ENCODE measurements around the gene PRKCE.

The PRKCE gene

DNA sequence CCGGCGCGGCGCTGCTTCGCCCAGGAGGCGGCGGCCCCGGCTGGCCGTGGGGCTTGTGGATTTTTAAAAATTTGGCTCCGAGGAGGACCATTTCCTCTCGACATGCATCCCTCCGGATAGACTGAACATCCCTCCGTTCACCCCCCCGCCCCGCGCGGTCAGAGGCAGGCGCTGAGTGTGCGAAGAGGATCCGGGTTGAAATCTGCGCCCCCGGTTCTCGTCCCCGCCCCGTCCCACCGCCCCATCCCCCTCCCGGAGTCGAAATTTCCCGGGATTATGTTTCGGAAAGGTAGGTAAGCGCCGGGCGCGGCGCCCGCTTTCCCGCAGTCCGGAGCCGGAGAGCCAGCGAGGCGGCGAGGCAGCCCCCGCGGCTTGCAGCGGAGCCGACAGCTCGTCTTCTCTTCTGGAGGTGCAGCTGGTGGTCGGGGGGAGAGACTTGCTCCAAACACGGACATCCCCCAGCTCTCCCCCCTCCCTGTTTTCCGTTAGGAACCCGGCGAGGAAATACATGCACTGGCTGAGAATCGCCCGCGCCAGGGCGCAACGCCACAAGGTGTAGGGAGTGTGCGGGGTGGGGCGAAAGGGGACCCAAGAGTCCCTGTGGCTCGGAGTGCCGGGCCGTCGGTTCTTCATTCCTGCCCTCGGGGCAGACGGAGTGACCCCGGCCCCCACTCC lies at the start of gene PRKCE:
TSS of gene PRKCE (plus strand) at position 261 of the 675 bp plus-strand sequence.
- intact Hi-C loops (cut with DNase I; ENCODE audit: low total_unique reads) = no loop called here
- Histone ChIP-seq H3K27me3 (no peaks in the 10 kb centered on the region), H3K9me3 (no peaks in the 10 kb centered on the region)

GRCh38 chr2:45602624-45603023 lies 48.9 kb upstream of the PRKCE start:
- H3K36me3 ChIP-seq = peaks cover 29 to 62% (median 44%) of the 10 kb centered on the region in 3 donors
- no peaks in the 10 kb centered on the region for H3K27me3 ChIP-seq
- no peaks in the 10 kb centered on the region for H3K4me1 ChIP-seq
- no peak overlapping the region for H3K27ac ChIP-seq
- intact Hi-C loops (cut with DNase I; ENCODE audit: low total_unique reads) = no loop called here
- no peaks in the 10 kb centered on the region for H3K9me3 ChIP-seq
- no peak for DNase-seq
- no peak for TF ChIP-seq CTCF (IDR thresholded peaks at IDR 0.05)
- H3K4me3 ChIP-seq = no peak overlapping the region

More for the DNA sequence above, at the start of gene PRKCE:
- no peak for TF ChIP-seq CTCF (IDR thresholded peaks at IDR 0.05)
- Histone ChIP-seq H3K27ac (peak within 1 kb of the TSS; percentile 87 to 100), H3K4me3 (peak within 1 kb of the TSS; percentile 73 to 90), H3K36me3 (no peaks in the 10 kb centered on the region), H3K4me1 (peaks cover 4 to 39% (median 14%) of the 10 kb centered on the region in 4 donors)
- DNase-seq = peak; percentile 73 to 81

GRCh38 chr2:45605116-45605515 lies 46.4 kb upstream of the PRKCE start:
- no peak overlapping the region for H3K4me3 ChIP-seq
- no peak for DNase-seq
- intact Hi-C loops (cut with DNase I; ENCODE audit: low total_unique reads) = no loop called here
- H3K9me3 ChIP-seq = no peaks in the 10 kb centered on the region
- H3K4me1 ChIP-seq = peaks cover 0 to 7% (median 3%) of the 10 kb centered on the region in 4 donors
- no peak overlapping the region for H3K27ac ChIP-seq
- TF ChIP-seq CTCF (IDR thresholded peaks at IDR 0.05) = no peak
- peaks cover 16 to 37% (median 30%) of the 10 kb centered on the region in 3 donors for H3K36me3 ChIP-seq
- no peaks in the 10 kb centered on the region for H3K27me3 ChIP-seq

DNA sequence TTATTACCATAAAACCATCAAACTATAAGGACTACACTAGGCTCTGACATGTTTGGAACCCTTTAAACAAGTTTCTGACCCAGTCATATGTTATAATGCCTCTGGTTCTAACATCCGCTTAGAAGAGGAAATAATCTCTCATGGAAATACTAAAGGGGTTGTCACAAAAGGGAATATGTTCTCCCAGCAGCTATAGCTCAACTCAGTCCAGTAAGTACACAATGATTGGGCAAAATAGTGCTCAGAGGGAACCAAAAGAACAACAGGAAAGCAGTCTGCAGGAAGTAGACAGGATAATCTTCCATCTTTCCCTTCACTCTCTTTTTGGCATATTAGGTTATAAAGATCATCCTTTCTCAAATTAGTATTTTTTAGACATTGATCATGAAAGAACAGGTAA lies 44.7 kb upstream of the PRKCE start:
- Histone ChIP-seq H3K9me3 (no peaks in the 10 kb centered on the region), H3K4me3 (no peak overlapping the region), H3K27me3 (no peaks in the 10 kb centered on the region), H3K4me1 (peaks cover 0 to 16% (median 9%) of the 10 kb centered on the region in 4 donors), H3K27ac (no peak overlapping the region), H3K36me3 (peaks cover 1 to 23% (median 14%) of the 10 kb centered on the region in 3 donors)
- TF ChIP-seq CTCF (IDR thresholded peaks at IDR 0.05) = no peak
- DNase-seq = no peak
- intact Hi-C loops (cut with DNase I; ENCODE audit: low total_unique reads) = no loop called here

- peaks cover 0 to 21% (median 9%) of the 10 kb centered on the region in 3 donors for H3K36me3 ChIP-seq
- H3K4me3 ChIP-seq = no peak overlapping the region
- H3K27ac ChIP-seq = no peak overlapping the region
- H3K9me3 ChIP-seq = no peaks in the 10 kb centered on the region
- peaks cover 0 to 16% (median 10%) of the 10 kb centered on the region in 4 donors for H3K4me1 ChIP-seq
- no peak for DNase-seq
- no peaks in the 10 kb centered on the region for H3K27me3 ChIP-seq
- no peak for TF ChIP-seq CTCF (IDR thresholded peaks at IDR 0.05)
- intact Hi-C loops (cut with DNase I; ENCODE audit: low total_unique reads) = no loop called here
Measured at GRCh38 chr2:45607701-45608100, 43.8 kb upstream of the PRKCE start.
